Fibroblast of lung (primary cell): ENCODE data around the gene TPX2.
A peak's percentile ranks its signal among the peaks of the same experiment; 100 is the strongest.

Experiments used
- EZH2 ChIP-seq: IDR thresholded peaks from 2 replicates; pipeline ENCODE4 v1.5.1; 2012; ENCODE audit warnings: low read length, control low read depth, mild to moderate bottlenecking; ENCODE audit errors: missing control alignments
- TF ChIP-seq, protein P1 (sequence below), 2 donors: IDR thresholded peaks in 1 of 2; conservative IDR thresholded peaks in 1 of 2; 1 replicate in 1 of 2; 2 replicates in 1 of 2; pipeline ENCODE4 v1.5.1; 2011 to 2012; ENCODE audit warnings: low read length in 2 of 2, control low read depth in 1 of 2, inconsistent platforms in 1 of 2, low read depth in 1 of 2, mild to moderate bottlenecking in 1 of 2

- TF ChIP-seq, protein P1, sequence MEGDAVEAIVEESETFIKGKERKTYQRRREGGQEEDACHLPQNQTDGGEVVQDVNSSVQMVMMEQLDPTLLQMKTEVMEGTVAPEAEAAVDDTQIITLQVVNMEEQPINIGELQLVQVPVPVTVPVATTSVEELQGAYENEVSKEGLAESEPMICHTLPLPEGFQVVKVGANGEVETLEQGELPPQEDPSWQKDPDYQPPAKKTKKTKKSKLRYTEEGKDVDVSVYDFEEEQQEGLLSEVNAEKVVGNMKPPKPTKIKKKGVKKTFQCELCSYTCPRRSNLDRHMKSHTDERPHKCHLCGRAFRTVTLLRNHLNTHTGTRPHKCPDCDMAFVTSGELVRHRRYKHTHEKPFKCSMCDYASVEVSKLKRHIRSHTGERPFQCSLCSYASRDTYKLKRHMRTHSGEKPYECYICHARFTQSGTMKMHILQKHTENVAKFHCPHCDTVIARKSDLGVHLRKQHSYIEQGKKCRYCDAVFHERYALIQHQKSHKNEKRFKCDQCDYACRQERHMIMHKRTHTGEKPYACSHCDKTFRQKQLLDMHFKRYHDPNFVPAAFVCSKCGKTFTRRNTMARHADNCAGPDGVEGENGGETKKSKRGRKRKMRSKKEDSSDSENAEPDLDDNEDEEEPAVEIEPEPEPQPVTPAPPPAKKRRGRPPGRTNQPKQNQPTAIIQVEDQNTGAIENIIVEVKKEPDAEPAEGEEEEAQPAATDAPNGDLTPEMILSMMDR (conservative IDR thresholded peaks at IDR 0.05 in 1 of 2, IDR thresholded peaks at IDR 0.05 in 1 of 2; ENCODE audit: low read depth in 1 of 2, low read length in 2 of 2), result peak; percentile 87 to 92
- no peak for TF ChIP-seq EZH2
Measured at GRCh38 chr20:31723319-31724078, 15.6 kb upstream of the TPX2 start.
